Ascending aorta (tissue), 2 donors: ENCODE data around the gene ENOX2. TPM values are rescaled to one million over a fixed set of nuclear protein-coding genes. Genes with fewer than 3 reads are reported as not detected.

Experiments
- DNase-seq, 2 donors: peaks; one replicate each; pipeline ENCODE4 v3.0.0-alpha.2; 2019; ENCODE audit warnings: low spot score in 2 of 2
- H3K27ac ChIP-seq, 2 donors: fragments of 200-600 bp; sonication (generic); one replicate each; pipeline ENCODE4 v1.5.1; 2016 to 2017; ENCODE audit warnings: mild to moderate bottlenecking in 1 of 2
- H3K27me3 ChIP-seq: fragments of 200-600 bp; sonication (generic); one replicate; pipeline ENCODE4 v1.5.1; 2017
- H3K36me3 ChIP-seq, 2 donors: fragments of 200-600 bp; sonication (generic); one replicate each; pipeline ENCODE4 v1.5.1; 2016
- H3K4me1 ChIP-seq, 2 donors: fragments of 200-600 bp; sonication (generic); one replicate each; pipeline ENCODE4 v1.5.1; 2016 to 2017; ENCODE audit warnings: mild to moderate bottlenecking in 1 of 2
- H3K4me3 ChIP-seq, 2 donors: fragments of 200-600 bp; sonication (generic); one replicate each; pipeline ENCODE4 v1.5.1; 2016 to 2017; ENCODE audit warnings: mild to moderate bottlenecking in 1 of 2
- H3K9me3 ChIP-seq, 2 donors: fragments of 200-600 bp; sonication (generic); one replicate each; pipeline ENCODE4 v1.5.1; 2016
- intact Hi-C: fragments of 100-400 bp; cut with DNase I; formaldehyde crosslinking; loops from one replicate; pipeline ENCODE4 v1.15.1; 2023
- total RNA-seq: library from RNA; depleted of rRNA; stranded (reverse); fragments of >200 nt; gene quantifications from one replicate; pipeline ENCODE4 v1.1.0, GENCODE V29; 2016
- TF ChIP-seq, protein P1 (sequence below), 3 experiments: fragments of 200-600 bp in 2 of 3; fragments of 450-650 bp in 1 of 3; sonication (generic) in 2 of 3; IDR thresholded peaks; one replicate each; pipeline ENCODE4 v1.5.1; 2016 to 2019; ENCODE audit warnings: antibody characterized with exemption in 3 of 3, mild to moderate bottlenecking in 1 of 3, moderate library complexity in 1 of 3

ENOX2 gene
- total RNA-seq, 1 donor from 2014 or later, result 2.0 TPM

DNA sequence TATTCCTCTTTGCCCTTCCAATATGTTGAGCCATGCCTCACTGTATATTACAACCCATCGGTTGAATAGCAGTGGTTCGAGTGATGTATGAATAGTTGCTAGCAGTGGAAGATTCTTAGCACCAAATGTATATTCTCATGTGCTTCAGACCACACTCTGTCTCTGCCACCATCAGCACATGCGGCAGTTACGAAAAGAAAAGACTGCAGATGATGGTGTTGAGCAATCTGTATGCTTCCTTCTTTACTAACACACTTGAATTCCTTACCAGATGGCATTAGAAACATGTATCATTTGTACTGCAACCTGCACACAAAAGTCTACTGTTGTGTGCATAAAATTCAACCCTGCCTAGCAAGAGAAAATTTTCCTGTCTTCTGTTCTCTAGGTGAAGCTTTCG, 214.6 kb downstream of the ENOX2 start:
- H3K4me3 ChIP-seq, result no peak overlapping the region
- no peak for DNase-seq
- no peaks in the 10 kb centered on the region for H3K27me3 ChIP-seq
- H3K27ac ChIP-seq, result no peak overlapping the region
- H3K9me3 ChIP-seq, result no peaks in the 10 kb centered on the region
- H3K4me1 ChIP-seq, result peaks cover 0 to 3% of the 10 kb centered on the region in 2 donors
- TF ChIP-seq, protein P1, sequence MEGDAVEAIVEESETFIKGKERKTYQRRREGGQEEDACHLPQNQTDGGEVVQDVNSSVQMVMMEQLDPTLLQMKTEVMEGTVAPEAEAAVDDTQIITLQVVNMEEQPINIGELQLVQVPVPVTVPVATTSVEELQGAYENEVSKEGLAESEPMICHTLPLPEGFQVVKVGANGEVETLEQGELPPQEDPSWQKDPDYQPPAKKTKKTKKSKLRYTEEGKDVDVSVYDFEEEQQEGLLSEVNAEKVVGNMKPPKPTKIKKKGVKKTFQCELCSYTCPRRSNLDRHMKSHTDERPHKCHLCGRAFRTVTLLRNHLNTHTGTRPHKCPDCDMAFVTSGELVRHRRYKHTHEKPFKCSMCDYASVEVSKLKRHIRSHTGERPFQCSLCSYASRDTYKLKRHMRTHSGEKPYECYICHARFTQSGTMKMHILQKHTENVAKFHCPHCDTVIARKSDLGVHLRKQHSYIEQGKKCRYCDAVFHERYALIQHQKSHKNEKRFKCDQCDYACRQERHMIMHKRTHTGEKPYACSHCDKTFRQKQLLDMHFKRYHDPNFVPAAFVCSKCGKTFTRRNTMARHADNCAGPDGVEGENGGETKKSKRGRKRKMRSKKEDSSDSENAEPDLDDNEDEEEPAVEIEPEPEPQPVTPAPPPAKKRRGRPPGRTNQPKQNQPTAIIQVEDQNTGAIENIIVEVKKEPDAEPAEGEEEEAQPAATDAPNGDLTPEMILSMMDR (IDR thresholded peaks at IDR 0.05), result no peak
- intact Hi-C loops, result no loop called here
- H3K36me3 ChIP-seq, result no peaks in the 10 kb centered on the region

DNA sequence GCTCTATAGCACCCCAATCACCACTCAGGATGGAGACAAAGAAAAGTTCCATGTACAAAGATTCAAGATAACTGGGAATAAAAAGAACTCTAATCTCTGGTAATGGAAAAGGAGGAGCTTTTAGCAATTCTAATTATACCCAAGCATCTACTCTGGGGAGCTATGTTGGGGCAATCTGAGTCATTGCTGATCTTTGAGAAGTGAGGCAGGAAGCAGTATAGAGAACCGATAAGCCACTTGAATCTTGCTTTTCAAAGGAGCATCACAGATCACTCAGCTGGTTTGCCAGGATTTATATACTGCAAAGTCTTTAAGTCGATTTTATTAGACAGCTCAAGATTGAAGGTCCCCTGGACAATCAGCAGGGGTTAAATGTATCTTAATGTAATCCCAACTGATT, 220.0 kb downstream of the ENOX2 start:
- Histone ChIP-seq H3K4me3 (no peak overlapping the region), H3K9me3 (no peaks in the 10 kb centered on the region), H3K27ac (peak overlapping the region; percentile 64 to 68), H3K36me3 (no peaks in the 10 kb centered on the region), H3K4me1 (peaks cover 0 to 3% of the 10 kb centered on the region in 2 donors), H3K27me3 (no peaks in the 10 kb centered on the region)
- TF ChIP-seq, protein P1 (IDR thresholded peaks at IDR 0.05), result no peak
- intact Hi-C loops, result loop anchor here (5.0 kb wide), 1 partner anchor 219 kb away; the partner anchor contains the start of gene ENOX2
- DNase-seq, result no peak

DNA sequence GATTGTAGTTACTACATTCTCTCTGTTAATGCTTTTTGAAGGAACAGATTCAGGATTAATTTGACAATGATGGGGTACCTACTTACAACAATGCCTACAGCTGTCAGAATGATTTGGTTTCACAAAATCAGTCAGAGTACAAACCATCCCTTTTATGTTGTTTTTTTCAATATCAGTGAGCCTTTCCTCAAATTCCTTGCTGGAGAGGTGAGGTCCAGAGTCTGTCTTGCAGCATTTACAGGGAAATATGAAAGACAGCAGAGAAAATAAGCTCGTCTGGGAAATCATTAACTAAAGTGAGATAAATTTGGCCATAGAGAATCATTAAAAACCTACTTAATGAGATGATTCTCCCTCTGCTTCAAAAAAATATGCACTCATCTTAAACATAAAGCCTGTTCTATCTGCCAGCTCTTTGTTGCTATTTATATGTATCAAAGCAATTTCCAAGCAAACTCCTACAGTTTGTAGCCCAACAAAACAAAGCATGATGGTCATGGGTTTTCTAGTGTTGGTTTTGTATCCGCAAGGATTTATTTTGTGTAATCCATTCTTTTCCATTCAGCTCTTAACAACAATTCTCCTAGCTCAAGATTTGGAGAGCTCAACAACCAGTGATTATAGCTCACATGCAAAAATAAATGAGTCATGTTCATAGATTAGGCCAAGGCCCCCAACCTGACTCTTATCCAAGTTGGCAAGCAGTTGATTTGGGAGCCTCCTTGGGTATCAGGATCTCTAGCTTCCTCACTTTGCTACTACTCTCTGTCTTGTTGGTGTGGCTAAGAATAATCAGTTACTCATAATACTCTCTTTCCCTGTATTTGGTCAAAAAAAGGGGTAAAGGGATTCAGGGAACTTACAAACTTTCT, 222.6 kb downstream of the ENOX2 start:
- TF ChIP-seq, protein P1 (IDR thresholded peaks at IDR 0.05), result no peak
- no peaks in the 10 kb centered on the region for H3K9me3 ChIP-seq
- H3K36me3 ChIP-seq, result no peaks in the 10 kb centered on the region
- no peaks in the 10 kb centered on the region for H3K27me3 ChIP-seq
- intact Hi-C loops, result loop anchor here (5.0 kb wide), 1 partner anchor 222 kb away; the partner anchor contains the start of gene ENOX2
- peaks cover 0 to 3% of the 10 kb centered on the region in 2 donors for H3K4me1 ChIP-seq
- H3K27ac ChIP-seq, result peak overlapping the region; percentile 68
- H3K4me3 ChIP-seq, result no peak overlapping the region
- no peak for DNase-seq

DNA sequence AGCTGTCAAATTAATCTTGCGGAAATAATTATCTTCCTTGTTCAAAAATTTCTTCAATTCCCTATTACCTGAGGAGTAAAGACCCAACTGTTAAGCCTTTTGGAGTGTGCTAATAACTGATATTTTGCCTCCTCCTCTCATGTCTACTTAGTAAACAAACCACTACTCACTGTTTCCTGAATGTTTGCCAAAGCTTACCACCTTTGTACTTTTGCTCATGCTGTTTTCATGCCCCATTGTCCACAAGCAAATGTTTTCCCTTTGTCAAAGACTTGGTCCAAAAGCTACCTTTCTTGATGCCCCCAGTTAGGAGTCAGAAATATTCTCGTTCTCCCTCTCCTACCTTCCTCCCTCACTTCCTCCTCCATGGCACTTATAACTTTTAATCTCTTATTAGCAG, 226.1 kb downstream of the ENOX2 start:
- Histone ChIP-seq H3K27ac (no peak overlapping the region), H3K9me3 (peaks cover 3 to 14% of the 10 kb centered on the region in 2 donors), H3K4me3 (no peak overlapping the region), H3K27me3 (no peaks in the 10 kb centered on the region), H3K4me1 (peaks cover 0 to 3% of the 10 kb centered on the region in 2 donors), H3K36me3 (no peaks in the 10 kb centered on the region)
- intact Hi-C loops, result no loop called here
- no peak for DNase-seq
- TF ChIP-seq, protein P1 (IDR thresholded peaks at IDR 0.05), result no peak

DNA sequence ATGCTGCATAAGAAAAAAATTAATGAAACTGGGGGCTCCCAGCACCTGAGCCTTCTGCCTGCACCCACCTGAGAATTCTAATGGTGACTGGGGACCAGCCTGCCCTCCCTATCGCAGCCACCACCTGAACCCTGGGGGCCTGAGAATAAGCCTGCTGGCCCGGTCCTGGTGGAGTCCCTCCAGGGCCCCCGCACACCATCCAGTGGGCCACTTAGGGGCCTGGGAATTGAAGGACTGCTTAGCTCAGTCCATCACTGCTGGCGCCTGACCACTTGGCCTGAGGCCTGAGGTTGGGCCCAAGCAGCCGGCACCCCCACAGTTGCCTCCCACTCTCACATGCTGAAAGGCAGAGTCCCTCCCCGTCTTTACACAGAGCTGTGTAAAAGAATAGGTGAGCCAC, 230.8 kb downstream of the ENOX2 start:
- H3K9me3 ChIP-seq, result peaks cover 3 to 14% of the 10 kb centered on the region in 2 donors
- intact Hi-C loops, result no loop called here
- peaks cover 0 to 8% of the 10 kb centered on the region in 2 donors for H3K4me1 ChIP-seq
- no peak for DNase-seq
- H3K4me3 ChIP-seq, result no peak overlapping the region
- H3K36me3 ChIP-seq, result no peaks in the 10 kb centered on the region
- H3K27me3 ChIP-seq, result no peaks in the 10 kb centered on the region
- TF ChIP-seq, protein P1 (IDR thresholded peaks at IDR 0.05), result no peak
- peak overlapping the region; percentile 71 to 83 for H3K27ac ChIP-seq
